Measurements from ENCODE around the gene HIVEP3.

Gene HIVEP3

DNA sequence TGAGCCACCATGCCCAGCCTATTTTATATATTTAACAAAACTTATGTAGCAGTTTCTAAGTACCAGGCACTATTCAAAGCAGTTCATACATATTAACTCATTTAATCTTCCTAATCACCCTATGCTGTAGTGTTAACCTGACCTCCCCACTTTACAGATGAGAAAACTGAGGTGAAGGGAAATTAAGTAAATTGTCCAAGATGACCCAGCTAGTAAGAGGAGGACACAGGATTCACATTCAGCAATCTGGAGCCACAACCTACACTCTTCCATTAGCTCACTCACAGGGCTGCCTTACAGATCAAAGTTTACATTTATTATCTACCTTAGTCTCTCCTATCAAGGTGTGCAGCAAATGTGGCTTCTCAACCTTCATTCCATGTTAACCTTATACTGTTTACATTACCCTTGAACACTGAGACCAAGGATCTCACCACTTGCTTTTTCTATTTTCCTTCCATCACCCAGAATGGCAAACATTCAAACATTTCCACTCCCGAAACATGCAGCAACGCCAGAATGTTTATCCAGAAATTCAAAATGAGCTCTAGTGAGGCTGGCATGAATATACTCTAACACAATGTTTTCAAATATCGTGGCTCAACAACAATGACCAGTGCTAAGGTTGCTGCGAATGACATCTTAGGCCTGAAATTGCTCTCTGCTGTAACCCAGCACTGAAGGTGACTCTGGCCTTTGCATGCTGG, 24.5 kb downstream of the HIVEP3 start:
- DNase-seq (ENCODE audit: extremely low read depth in 1 of 2, low read depth in 1 of 2): no peak

DNA sequence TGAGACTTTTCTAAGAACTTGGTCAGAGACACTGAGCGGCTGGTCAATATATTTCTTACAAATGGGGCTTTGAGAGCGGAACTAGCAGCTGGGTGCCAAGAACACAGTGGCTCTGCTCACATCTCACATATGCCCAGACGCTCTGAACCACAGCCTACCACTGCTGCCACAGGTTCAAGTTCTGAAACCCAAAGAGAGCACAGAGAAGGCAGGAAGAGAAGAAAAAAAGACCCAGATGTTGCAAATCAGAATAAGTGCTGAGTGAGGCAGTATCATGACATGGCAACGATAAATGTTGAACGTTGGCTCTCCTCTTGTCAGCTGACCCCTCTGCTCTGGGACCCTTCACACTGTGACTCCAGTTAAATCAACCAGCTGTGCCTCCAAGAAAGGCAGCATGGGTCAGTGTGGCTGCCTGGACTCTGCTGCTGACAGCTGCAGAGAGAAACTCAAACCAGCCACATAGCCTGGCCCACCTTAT, 26.4 kb downstream of the HIVEP3 start:
- no peak for DNase-seq (ENCODE audit: extremely low read depth in 1 of 2, low read depth in 1 of 2)

DNA sequence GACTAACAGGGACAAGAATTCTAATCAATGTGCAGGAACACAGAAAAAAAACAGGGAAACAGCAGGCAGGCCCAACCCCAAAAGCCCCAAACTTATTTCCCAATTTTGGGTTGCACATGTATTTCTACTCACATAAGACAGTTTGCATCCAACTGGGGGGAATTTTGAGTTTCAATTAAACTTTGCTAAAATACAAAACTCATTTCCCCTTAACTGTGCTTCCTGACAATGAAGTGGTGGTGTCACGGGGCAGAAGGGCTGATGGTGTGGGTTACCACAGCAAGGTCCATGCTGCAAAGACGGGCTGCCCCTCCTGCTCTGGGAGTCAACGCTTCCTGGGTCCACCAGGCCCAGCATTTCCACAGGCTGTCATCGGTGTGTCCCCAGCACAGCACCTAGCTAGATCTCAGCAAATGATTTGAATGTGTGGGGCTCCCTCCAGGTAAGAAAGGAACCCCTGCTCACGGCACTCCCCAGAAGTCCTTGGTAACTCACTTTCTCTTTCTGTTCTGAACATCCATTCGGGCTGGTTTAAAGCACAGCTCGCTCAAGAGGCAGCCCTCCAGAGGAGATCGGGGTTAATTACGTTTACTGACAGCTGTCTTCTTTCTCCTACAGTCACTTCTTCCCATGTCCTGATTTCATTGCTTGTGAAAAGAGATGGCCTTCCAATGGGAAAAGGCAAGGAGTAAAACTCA, 27.4 kb downstream of the HIVEP3 start:
- peak; percentile 11 to 15 for DNase-seq (ENCODE audit: extremely low read depth in 1 of 2, low read depth in 1 of 2)

DNA sequence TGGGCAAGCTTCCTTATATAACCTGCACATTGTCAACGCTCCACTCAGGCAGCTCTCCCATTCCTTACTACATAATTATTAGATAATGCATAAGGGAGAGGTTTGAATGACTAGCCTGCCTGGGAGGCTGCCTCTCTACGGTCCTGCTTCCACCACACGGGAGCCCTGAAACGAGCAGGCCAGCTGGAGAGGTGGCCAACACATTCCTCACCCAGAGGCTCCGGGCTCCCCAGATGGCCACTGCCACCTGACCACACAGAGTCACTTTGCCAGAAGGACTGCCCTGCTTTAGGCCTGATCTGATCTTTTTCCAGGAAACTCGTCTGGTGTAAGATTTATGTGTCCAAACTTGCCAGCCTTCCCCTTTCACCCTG, 27.9 kb downstream of the HIVEP3 start:
- DNase-seq (ENCODE audit: extremely low read depth in 1 of 2, low read depth in 1 of 2): no peak

DNA sequence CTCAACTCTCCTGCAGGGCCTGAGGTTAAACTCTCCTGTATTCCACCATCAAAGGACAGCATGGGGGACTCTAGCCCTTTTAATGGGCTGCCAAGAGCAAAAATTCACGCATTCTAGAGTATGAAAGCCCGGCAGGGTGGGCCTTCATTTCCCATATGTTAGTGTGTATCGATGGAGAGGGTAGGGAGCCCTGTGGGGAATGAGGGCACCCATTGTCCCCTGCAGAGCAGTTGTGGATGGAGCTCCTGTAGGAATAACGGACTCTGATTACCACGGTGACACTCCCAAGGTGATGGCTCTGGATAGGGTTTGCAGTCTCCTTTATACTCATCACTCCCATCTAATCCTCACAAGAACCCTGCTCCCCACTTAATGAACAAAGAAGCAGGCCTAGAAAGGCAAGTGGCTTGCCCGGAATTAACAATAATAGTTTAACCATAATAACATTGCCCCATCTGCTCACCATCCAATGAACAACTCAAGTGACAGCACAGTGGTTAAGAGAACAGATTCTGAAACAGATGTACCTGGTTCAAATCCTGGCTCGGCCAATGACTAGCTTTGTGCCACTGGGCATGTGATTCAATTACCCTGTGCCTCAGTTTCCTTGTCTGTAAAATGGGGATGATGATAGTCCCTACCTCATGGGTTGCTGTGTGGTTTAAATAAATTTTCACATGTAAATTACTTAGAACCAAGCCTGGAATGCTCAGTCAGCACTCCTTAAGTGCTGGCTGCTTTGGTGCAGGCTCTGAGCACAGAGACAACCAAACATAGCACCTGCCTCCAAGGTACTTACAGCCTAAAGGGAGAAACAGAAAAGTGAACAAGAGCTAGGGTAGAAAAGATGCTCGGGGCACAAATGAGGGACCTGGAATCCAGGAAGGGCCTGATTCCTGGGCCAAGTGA, 29.0 kb downstream of the HIVEP3 start:
- no peak for DNase-seq (ENCODE audit: extremely low read depth in 1 of 2, low read depth in 1 of 2)

DNA sequence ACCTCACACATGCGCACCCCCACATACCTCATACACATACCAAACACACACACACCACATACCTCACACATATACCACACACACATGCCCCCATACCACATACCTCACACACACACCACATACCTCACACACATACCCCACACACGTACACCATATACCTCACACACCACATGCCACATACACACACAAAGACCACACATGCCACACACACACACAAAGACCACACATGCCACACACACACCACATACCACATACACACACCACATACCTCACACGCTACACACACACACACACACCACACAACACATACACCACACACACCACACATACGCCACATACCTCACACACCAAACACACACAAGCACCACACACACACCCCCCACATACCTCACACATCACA, 30.0 kb downstream of the HIVEP3 start:
- DNase-seq (ENCODE audit: extremely low read depth in 1 of 2, low read depth in 1 of 2): no peak

DNA sequence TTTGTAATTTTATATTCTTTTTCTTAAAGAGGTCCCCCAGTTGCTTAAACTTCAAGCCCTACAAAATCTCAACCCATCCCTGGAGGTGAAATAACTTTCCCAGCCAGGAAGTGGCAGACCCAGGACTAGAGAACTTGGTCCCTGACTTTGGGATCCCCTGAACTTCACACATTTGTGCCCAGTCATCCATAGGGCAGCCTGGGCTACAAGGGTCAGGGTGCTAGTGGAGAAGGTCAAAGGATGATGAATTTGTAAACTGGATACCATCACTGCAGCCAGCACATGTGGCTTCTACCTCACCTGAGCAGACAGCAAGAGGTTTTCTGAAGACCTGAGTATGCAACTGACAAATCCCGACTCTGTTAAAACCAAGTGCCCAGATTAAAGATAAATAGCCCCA, 31.4 kb downstream of the HIVEP3 start:
- DNase-seq (ENCODE audit: extremely low read depth in 1 of 2, low read depth in 1 of 2): no peak

DNA sequence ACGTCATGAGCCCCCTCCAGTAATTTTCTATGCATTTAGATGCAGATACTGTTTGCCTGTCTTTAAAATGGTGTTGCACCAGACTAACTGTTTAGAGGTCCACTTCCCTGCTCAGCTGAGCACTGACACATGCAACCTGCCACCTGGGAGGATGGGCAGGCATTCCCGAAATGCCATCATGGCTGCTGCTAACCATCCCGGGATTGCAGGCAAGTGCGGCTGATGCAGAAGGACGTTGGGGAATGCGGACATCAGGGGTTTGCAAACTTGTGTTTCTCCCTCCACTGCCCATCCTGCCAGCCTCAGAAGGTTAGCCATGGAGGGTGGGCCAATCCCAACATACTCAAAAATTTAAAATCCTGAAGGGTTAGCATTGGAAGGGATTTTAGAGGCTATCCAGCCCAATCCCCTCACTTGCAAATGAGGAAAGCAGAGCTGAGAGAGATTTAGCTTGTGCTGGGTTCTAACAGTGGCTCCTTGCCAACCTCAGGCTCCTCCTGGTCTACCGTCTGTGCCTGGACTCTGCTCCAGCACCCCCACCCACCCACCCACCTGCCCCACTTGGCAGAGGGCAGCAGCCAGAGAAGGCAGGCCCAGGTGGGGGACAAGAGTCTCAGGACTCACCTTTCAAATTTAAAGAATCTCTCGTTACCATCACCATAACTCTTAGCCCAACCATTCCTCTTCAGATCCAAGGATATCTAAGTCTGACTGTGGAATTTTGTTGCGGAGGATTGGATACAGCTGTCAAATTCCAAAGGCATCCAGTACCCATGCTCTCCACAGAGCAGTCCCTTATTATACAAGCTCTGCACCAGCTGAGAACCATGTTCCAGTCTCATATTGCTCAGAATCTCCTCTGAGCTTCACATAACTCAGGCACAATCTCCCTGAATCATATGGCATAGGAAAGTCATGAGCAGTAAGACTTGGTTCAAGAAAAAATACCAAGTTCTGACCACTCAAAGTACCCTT, 34.2 kb downstream of the HIVEP3 start:
- DNase-seq (ENCODE audit: extremely low read depth in 1 of 2, low read depth in 1 of 2): no peak

DNA sequence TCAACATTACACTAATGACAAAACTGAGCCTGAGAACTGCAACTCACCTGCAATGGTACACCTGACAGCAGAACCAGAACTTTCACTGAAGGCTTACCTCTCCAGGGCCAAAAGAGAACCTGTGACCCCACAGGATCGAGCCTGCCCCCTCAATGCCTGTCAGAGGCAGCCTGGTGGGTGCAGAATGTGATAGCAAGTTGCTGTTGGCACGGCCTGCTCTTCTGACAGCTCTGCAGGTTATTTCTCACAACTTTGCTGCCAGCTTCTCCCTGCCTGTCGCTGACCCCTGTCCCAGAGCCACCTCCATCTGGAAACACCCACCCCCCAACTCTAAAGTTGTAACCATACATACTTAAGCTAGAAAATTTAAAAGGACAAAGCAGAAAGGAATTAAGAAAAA, 35.2 kb downstream of the HIVEP3 start:
- no peak for DNase-seq (ENCODE audit: extremely low read depth in 1 of 2, low read depth in 1 of 2)

DNA sequence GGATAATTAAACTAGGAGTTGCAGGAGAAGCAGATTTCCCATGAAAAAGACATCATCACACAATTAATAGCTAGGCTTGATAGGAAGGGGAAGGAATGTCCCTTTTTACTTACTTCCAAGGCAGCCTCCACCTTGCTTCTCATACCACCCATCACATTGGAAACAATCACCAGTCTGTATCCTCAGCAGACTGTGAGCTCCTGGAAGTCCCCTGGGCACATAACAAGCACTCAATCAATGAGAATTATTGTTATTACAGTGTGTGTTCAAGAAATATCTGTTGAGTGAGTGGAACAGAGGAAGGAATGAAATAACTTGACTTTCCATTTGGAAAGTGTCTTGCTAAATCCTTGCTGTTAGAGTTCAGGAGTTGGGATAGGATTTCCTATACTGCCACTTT, 36.2 kb downstream of the HIVEP3 start:
- no peak for DNase-seq (ENCODE audit: extremely low read depth in 1 of 2, low read depth in 1 of 2)

DNA sequence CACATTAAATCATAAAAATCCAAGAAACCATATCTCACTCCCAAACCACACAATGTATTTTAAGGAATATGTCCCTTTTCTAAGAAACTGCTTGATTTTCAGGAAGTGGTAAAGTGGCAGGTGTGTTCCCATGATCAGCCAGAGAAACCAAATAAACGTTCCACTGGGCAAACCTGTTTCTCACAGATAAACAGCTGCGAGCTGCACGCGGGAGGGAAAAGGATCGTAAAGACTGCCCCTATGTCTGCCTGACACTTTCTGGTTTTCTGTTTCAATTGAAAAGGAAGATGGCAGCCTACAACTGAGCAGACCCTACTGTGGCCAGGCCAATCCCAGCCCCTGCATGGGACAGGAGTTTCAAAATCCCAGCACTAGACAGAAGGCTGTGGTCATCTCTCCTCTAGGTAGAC, 36.6 kb downstream of the HIVEP3 start:
- DNase-seq (ENCODE audit: extremely low read depth in 1 of 2, low read depth in 1 of 2): no peak

DNA sequence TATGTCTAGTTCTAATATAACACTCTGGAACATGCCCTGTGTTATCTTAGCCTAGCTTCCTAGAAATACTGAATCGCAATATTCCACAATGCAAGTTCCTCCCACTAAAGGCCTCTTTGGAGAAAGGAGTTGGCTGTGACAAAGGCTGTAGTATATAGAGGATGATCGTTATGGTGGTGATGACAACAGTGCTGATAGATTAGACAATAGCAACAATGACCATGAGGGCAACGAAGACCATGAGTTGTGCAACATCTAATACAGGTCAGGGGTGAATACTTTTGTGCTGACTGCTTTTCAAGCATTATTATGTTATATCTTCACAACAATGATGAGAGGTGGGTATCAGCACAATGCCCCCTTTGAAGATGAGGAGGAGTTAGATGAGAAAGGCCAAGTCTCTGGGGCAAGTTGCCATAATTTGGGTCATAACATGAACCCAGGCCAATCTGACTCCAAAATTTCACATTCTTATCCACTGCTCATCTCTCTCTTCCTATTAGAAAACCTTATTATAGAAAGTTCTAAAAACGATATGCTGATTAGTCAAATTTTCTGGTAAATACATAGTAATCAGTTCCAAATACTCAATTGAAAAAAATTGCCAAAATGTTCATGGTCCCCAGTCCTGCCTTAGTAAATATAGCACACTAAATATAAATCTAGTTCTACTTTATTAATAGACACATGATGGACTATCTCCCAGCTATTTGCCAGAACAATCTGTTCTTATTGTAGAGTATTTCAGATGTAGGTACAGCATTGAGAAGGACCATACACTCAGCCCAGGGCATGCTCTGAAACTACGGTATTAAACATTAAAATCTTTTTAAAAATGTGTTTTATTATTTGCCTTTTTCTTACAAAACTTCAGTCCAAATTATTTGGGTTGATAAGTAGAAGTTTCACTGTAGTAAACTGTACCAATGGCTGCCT, 37.5 kb downstream of the HIVEP3 start:
- no peak for DNase-seq (ENCODE audit: extremely low read depth in 1 of 2, low read depth in 1 of 2)

DNA sequence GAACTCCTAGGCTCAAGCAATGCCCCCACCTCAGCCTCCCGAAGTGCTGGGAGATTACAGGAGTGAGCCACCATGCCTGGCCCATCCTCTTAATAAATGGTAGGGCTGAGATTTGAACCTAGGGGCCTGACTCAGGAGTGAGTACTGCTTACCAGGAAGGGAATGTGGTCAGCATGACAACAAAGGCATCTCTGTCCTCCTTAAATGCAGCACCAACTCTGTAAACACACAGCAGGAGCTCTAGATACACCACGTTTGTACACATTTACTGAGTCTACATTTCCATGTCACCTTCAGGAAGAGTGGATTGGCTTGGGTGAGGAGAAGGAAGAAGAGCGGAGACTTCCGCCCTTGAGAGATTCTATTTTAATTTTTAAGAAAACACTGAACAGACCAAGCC, 38.5 kb downstream of the HIVEP3 start:
- no peak for DNase-seq (ENCODE audit: extremely low read depth in 1 of 2, low read depth in 1 of 2)

DNA sequence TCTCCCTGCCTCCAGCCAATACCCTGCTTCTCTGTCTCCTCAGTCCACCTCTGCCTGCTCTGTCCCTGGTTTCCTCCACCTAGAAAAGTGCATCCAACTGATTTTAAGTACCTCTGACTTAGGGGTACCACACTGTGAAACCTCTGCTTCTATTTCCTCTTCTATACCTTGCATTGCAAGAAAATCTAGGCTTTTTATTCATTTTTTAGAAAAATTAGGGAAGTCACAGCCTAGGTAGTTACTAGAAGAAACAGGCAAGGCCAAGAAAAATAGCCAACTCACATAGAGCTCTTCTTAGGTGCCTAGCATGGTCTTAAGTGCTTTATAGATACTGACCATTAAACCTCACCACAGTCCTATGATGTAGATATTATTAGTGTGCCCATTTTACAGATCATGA, 39.1 kb downstream of the HIVEP3 start:
- DNase-seq (ENCODE audit: extremely low read depth in 1 of 2, low read depth in 1 of 2): no peak

DNA sequence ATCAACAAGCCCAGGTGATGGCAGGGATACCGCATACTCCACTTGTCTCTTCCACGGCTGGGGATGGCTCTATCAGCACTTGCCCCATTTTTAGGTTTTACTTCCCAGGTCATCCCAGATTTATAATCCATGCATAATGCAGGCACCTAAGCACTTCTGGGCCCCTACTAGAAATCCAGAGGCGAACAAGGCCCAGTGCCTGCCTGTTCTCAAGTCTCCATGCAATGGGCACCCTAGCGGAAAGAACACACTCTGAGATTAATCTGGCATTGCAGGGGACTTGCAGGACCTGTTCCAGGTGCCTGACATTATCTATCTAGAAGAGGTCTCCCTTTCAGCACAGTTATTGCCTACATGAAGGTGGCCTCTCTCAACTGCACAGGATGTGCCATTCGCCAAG, 39.8 kb downstream of the HIVEP3 start:
- no peak for DNase-seq (ENCODE audit: extremely low read depth in 1 of 2, low read depth in 1 of 2)

DNA sequence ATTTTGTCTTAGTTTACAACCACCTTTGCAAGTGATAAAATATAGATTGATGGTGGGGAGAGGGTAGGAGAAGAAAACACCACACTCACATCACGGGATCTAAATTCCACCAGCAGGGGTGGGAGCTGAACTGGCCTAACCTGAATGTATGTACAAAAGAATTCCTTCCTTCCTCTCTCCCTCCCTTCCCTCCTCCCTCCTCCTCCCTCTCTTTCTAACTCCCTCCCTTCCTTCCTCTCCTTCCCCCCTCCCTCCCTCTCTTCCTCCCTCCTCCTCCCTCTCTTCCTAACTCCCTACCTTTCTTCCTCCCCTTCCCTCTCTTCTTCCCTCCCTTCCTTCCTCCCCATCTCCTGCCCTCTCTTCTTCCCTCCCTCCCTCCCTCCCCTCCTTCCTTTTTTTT, 40.2 kb downstream of the HIVEP3 start:
- no peak for DNase-seq (ENCODE audit: extremely low read depth in 1 of 2, low read depth in 1 of 2)

DNA sequence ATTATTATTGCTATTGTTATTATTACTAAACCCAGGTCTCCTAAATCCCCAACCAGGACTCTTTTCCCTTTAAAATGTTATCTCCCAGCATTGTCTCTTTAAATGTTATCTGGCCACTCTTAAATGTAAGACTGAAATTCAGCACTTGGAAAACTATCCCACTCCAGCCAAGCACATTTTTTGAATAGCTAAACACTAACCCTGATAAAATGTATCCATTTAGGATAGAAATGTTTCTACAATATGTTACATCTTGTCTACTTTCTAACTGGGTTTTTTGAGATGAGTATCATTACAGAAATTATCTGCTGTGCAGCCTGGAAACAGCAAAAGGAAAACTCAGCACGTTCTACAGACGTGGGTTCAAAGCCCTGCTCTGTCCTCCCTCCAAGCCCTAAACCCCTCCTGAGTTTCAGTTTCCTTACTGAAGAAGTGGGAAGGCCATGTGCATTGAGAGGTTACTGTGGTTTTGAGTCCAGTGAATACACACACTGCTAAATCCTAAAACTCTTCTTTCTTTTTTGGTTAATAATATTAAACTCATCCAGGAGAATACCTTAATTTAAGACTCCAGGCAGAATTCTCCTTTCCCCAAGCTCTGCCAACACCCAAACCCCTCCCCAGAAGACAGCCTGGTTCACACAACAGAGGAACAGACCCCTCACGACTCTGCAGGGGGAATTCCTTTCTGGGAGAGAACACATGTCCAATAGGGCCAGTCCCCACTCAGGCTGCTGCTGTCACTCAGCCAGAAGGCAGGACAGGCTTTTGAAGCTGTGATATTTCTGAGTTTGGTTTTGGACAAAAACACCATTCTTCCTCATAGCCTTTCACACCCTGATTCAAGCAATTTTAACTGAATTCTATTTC, 41.9 kb downstream of the HIVEP3 start:
- DNase-seq (ENCODE audit: extremely low read depth in 1 of 2, low read depth in 1 of 2): no peak

DNA sequence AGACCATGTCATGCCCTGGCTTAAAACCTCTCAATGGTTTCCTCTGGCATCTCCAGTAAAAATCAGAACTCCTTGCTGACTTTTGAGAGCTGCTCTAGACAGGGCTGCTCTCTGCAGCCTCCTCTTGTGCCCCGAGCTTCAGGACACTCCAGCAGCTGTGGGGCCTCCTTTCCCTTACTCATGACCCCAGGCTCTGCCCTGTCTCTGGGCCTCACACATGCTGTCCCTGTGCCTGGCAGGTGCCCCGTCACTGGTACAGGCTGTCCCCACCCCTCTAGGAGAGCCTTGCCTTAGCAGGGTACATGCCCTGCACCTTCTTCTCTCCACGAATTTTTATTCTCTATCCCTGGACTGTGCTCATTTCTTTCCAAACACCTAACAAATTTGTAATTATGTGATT, 43.2 kb downstream of the HIVEP3 start:
- no peak for DNase-seq (ENCODE audit: extremely low read depth in 1 of 2, low read depth in 1 of 2)
